ENCODE results near the gene GPR173. TPM values are rescaled to one million over a fixed set of nuclear protein-coding genes. Genes with fewer than 3 reads are reported as not detected.
A peak's percentile ranks its signal among the peaks of the same experiment; 100 is the strongest.

The GPR173 gene
- total and polyA plus RNA-seq, 2 experiments from 2014 or later, result 0.92 to 7.7 TPM

DNA sequence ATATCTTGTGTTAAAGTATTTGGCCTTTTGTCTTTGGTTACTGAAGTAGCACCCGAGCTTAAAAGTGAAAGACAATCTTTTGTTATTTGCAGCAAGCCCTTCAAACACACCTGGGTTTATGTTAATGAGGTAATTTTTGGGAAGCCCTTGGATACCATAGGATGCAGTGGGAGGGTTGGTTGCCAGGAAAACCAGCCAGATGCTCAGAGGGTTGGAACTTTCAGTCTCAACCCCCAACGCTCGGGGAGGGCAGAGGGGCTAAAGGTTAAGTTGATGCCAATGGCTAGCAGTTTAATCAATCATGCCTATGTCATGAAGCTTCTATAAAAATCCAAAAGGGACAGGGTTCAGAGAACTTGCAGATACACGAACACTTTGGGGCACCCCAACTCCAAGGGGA, 17.2 kb upstream of the GPR173 start:
- no peaks in the 10 kb centered on the region; the same call in 1 of the 2 replicates for H3K4me1 ChIP-seq (ENCODE audit: insufficient read depth)
- no peak for TF ChIP-seq ZNF331 (CRISPR knock-in tag; IDR thresholded peaks at IDR 0.05; ENCODE audit: low read depth)
- no peak for TF ChIP-seq POLR2AphosphoS5 (IDR thresholded peaks at IDR 0.05; ENCODE audit: low read depth)
- no peak for TF ChIP-seq ZNF114 (CRISPR knock-in tag; IDR thresholded peaks at IDR 0.05)
- H3K27me3 ChIP-seq (ENCODE audit: insufficient read depth), result no peaks in the 10 kb centered on the region
- no peaks in the 10 kb centered on the region for H3K79me2 ChIP-seq (replicated peaks; ENCODE audit: insufficient read depth)
- no peak overlapping the region for H3K27ac ChIP-seq (ENCODE audit: low read depth)
- H3F3A ChIP-seq (replicated peaks; ENCODE audit: low read depth), result no peaks in the 10 kb centered on the region
- peak; percentile 16 for DNase-seq (ENCODE audit: low spot score)
- H3K36me3 ChIP-seq (ENCODE audit: insufficient read depth), result no peaks in the 10 kb centered on the region
- no peaks in the 10 kb centered on the region; the same call in 2 of the 3 replicates for H3K4me1 Mint-ChIP-seq
- no peaks in the 10 kb centered on the region for H3K9me3 Mint-ChIP-seq
- H2AFZ ChIP-seq, result no peak overlapping the region
- peak; percentile 41; the same call in 2 of the 3 replicates for ATAC-seq
- H3K4me3 Mint-ChIP-seq, result no peak overlapping the region
- H3K27ac Mint-ChIP-seq, result no peak overlapping the region
- H3K27me3 Mint-ChIP-seq (ENCODE audit: insufficient read depth, low read depth, poor library complexity), result no peaks in the 10 kb centered on the region
- H3K9me2 ChIP-seq (ENCODE audit: insufficient read depth), result no peaks in the 10 kb centered on the region
- no peaks in the 10 kb centered on the region for H3K36me3 Mint-ChIP-seq (ENCODE audit: low read depth)
- no peaks in the 10 kb centered on the region for H4K20me1 ChIP-seq (replicated peaks; ENCODE audit: insufficient read depth)
- H3K4me3 ChIP-seq, result no peak overlapping the region
- no peak overlapping the region for H3K4me2 ChIP-seq

DNA sequence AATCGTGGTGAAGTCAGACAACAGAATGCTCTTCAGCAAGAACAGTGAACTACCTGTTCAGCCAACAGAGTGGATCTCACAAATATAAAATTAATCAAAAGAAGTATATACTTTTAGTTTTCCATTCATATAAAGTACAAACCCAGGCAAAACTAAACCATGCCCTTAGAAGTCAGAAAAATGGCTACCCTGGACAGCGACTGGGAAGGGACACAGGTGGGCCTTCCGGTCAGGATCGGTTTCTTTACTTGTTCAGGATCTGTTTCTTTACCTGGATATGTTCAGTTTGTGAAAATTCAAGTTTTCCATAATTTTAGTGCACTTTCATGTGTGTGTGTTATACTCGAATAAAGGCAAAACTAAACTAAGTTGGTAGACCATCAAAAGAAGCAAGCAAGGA, 12.4 kb upstream of the GPR173 start:
- Mint-ChIP-seq H3K9me3 (no peaks in the 10 kb centered on the region), H3K4me1 (no peaks in the 10 kb centered on the region; the same call in 2 of the 3 replicates), H3K36me3 (ENCODE audit: low read depth) (no peaks in the 10 kb centered on the region), H3K4me3 (no peak overlapping the region), H3K27me3 (ENCODE audit: insufficient read depth, low read depth, poor library complexity) (no peaks in the 10 kb centered on the region), H3K27ac (no peak overlapping the region)
- DNase-seq (ENCODE audit: low spot score) (no peak), ATAC-seq (no peak)
- Histone ChIP-seq H3K36me3 (ENCODE audit: insufficient read depth) (no peaks in the 10 kb centered on the region), H3K4me3 (no peak overlapping the region), H2AFZ (no peak overlapping the region), H3K4me1 (ENCODE audit: insufficient read depth) (no peaks in the 10 kb centered on the region; the same call in 1 of the 2 replicates), H3K9me2 (ENCODE audit: insufficient read depth) (no peaks in the 10 kb centered on the region), H4K20me1 (replicated peaks; ENCODE audit: insufficient read depth) (no peaks in the 10 kb centered on the region), H3F3A (replicated peaks; ENCODE audit: low read depth) (no peaks in the 10 kb centered on the region), H3K27me3 (ENCODE audit: insufficient read depth) (no peaks in the 10 kb centered on the region), H3K79me2 (replicated peaks; ENCODE audit: insufficient read depth) (no peaks in the 10 kb centered on the region), H3K27ac (ENCODE audit: low read depth) (no peak overlapping the region), H3K4me2 (no peak overlapping the region)
- TF ChIP-seq ZNF114 (CRISPR knock-in tag; IDR thresholded peaks at IDR 0.05) (no peak), NANOG (IDR thresholded peaks at IDR 0.05; ENCODE audit: borderline replicate concordance) (no peak), POLR2AphosphoS5 (IDR thresholded peaks at IDR 0.05; ENCODE audit: low read depth) (no peak), JUNB (IDR thresholded peaks at IDR 0.05; ENCODE audit: unreplicated experiment) (no peak), EZH2phosphoT487 (IDR thresholded peaks at IDR 0.05; ENCODE audit: unreplicated experiment) (no peak)
- TF ChIP-seq, protein P1, sequence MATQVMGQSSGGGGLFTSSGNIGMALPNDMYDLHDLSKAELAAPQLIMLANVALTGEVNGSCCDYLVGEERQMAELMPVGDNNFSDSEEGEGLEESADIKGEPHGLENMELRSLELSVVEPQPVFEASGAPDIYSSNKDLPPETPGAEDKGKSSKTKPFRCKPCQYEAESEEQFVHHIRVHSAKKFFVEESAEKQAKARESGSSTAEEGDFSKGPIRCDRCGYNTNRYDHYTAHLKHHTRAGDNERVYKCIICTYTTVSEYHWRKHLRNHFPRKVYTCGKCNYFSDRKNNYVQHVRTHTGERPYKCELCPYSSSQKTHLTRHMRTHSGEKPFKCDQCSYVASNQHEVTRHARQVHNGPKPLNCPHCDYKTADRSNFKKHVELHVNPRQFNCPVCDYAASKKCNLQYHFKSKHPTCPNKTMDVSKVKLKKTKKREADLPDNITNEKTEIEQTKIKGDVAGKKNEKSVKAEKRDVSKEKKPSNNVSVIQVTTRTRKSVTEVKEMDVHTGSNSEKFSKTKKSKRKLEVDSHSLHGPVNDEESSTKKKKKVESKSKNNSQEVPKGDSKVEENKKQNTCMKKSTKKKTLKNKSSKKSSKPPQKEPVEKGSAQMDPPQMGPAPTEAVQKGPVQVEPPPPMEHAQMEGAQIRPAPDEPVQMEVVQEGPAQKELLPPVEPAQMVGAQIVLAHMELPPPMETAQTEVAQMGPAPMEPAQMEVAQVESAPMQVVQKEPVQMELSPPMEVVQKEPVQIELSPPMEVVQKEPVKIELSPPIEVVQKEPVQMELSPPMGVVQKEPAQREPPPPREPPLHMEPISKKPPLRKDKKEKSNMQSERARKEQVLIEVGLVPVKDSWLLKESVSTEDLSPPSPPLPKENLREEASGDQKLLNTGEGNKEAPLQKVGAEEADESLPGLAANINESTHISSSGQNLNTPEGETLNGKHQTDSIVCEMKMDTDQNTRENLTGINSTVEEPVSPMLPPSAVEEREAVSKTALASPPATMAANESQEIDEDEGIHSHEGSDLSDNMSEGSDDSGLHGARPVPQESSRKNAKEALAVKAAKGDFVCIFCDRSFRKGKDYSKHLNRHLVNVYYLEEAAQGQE (IDR thresholded peaks at IDR 0.05; ENCODE audit: unreplicated experiment), result peak; percentile 56
- TF ChIP-seq, protein P2, sequence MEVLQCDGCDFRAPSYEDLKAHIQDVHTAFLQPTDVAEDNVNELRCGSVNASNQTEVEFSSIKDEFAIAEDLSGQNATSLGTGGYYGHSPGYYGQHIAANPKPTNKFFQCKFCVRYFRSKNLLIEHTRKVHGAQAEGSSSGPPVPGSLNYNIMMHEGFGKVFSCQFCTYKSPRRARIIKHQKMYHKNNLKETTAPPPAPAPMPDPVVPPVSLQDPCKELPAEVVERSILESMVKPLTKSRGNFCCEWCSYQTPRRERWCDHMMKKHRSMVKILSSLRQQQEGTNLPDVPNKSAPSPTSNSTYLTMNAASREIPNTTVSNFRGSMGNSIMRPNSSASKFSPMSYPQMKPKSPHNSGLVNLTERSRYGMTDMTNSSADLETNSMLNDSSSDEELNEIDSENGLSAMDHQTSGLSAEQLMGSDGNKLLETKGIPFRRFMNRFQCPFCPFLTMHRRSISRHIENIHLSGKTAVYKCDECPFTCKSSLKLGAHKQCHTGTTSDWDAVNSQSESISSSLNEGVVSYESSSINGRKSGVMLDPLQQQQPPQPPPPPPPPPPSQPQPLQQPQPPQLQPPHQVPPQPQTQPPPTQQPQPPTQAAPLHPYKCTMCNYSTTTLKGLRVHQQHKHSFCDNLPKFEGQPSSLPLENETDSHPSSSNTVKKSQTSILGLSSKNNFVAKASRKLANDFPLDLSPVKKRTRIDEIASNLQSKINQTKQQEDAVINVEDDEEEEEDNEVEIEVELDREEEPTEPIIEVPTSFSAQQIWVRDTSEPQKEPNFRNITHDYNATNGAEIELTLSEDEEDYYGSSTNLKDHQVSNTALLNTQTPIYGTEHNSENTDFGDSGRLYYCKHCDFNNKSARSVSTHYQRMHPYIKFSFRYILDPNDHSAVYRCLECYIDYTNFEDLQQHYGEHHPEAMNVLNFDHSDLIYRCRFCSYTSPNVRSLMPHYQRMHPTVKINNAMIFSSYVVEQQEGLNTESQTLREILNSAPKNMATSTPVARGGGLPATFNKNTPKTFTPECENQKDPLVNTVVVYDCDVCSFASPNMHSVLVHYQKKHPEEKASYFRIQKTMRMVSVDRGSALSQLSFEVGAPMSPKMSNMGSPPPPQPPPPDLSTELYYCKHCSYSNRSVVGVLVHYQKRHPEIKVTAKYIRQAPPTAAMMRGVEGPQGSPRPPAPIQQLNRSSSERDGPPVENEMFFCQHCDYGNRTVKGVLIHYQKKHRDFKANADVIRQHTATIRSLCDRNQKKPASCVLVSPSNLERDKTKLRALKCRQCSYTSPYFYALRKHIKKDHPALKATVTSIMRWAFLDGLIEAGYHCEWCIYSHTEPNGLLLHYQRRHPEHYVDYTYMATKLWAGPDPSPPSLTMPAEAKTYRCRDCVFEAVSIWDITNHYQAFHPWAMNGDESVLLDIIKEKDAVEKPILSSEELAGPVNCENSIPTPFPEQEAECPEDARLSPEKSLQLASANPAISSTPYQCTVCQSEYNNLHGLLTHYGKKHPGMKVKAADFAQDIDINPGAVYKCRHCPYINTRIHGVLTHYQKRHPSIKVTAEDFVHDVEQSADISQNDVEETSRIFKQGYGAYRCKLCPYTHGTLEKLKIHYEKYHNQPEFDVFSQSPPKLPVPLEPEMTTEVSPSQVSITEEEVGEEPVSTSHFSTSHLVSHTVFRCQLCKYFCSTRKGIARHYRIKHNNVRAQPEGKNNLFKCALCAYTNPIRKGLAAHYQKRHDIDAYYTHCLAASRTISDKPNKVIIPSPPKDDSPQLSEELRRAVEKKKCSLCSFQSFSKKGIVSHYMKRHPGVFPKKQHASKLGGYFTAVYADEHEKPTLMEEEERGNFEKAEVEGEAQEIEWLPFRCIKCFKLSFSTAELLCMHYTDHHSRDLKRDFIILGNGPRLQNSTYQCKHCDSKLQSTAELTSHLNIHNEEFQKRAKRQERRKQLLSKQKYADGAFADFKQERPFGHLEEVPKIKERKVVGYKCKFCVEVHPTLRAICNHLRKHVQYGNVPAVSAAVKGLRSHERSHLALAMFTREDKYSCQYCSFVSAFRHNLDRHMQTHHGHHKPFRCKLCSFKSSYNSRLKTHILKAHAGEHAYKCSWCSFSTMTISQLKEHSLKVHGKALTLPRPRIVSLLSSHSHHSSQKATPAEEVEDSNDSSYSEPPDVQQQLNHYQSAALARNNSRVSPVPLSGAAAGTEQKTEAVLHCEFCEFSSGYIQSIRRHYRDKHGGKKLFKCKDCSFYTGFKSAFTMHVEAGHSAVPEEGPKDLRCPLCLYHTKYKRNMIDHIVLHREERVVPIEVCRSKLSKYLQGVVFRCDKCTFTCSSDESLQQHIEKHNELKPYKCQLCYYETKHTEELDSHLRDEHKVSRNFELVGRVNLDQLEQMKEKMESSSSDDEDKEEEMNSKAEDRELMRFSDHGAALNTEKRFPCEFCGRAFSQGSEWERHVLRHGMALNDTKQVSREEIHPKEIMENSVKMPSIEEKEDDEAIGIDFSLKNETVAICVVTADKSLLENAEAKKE (CRISPR knock-in tag; IDR thresholded peaks at IDR 0.05), result no peak
